ENCODE measurements around the gene HRH3.

Gene HRH3

DNA sequence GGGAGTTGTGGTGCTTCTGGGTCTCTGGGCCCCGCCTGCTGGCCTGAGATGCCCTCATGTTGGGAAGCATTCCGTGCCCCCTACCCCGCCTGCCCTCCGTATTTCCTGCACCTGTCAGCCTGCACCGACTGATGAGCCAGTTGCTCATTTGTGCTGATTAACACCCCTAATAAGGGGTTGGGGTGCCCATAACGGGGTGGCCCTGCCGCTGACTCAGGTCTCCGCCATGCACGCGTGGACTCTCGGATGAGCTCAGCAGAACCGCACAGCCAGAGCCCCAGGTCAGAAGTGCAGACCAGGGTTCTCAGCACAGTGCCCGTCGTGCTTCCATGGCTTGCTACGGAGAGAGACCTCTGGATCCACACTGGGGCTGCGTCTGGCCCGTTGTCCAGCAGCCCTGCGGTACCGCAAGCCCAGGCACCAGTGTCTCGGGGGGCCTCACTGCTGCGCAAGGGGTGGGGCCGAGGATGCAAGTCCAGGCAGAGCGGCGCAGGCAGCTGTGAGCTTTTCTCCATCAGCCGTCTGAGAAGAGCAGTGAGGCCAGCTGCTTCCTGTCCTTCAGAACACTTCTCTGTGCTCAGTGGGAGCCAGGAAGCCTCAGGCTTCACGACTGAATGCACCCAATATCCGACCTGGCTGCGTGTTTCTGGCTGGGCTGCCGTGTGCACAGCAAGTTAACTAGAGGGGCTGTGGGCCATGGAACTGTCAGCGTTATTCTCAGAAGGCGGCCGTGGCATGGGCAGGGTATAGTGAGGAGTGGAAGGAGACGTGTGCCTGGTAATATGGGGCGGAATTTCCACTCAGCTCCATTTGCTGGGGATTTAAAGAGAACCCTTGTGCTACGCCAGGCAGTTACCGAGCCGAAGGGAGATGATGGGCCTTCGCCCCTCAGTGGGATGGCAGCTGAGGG is 18.6 kb downstream of the HRH3 start:
- DNase-seq, result no peak

DNA sequence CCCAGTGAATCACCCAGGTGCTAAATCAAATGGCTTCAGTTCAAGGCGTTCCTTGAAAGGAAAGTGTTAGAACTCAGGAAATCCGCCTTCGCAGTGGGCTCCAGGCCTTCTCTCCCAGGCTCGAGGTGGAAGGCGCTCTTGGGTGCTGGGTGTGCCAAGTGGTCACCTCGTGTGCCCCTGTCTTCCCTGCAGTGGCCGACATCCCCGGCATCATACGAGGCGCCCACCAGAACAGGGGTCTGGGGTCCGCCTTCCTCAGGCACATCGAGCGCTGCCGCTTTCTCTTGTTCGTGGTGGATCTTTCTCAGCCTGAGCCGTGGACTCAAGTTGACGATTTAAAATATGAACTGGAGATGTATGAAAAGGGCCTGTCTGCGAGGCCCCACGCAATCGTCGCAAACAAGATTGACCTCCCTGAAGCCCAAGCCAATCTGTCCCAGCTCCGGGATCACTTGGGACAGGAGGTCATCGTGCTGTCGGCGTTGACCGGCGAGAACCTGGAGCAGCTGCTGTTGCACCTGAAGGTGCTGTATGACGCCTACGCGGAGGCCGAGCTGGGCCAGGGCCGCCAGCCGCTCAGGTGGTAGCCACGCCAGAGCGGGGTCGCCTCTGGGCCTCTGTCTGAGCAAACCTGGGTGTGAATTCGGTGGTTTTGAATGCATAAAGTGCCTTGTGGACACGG is 19.4 kb downstream of the HRH3 start:
- no peak for DNase-seq

DNA sequence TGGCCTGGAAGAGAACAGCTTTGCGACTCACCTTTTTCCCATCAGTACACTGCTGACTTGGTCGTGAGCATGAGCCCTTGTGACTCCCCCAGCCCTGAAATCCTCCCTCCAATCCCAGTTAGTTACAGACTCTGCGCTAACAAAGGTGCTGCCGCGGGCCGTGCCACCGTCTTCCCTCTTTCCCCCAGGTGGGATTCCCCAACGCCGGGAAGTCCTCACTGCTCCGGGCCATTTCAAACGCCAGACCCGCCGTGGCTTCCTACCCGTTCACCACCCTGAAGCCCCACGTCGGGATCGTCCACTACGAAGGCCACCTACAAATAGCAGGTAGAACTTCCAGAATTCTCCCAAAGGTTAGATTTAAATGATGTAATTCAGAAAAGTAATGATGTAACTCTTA is 21.1 kb downstream of the HRH3 start:
- no peak for DNase-seq

DNA sequence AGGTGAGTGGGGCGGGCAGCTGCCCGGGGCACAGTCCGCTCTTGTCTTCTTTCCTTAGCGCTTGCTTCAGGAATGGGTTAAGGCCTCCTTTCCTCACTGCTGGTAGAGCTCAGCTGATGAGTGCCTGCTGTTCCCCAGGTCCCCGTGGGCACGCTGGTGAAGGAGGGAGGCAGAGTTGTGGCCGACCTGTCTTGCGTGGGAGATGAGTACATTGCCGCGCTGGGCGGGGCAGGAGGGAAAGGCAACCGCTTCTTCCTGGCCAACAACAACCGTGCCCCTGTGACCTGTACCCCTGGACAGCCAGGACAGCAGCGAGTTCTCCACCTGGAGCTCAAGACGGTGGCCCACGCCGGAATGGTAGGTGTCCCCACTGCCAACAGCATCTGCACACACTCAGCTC is 21.6 kb downstream of the HRH3 start:
- DNase-seq, result no peak

DNA sequence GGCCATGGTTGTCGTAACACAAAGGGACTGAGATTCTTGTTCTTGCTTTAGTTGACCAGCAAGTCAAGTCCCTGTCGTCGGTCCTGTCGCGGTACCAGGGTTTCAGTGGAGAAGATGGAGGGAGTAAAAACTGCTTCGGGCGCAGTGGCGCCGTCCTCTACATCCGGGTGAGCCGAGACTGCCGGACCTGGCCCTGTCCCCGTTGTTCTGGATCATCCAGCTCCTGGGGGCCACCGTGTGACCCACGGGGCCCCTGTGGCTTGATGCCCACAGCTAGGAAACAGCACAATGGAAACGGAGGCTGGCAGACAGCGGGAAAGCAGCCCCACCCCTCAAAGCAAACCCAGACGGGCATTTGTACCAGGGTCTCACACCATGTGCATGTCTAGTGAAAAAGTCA is 22.3 kb downstream of the HRH3 start:
- DNase-seq, result no peak

DNA sequence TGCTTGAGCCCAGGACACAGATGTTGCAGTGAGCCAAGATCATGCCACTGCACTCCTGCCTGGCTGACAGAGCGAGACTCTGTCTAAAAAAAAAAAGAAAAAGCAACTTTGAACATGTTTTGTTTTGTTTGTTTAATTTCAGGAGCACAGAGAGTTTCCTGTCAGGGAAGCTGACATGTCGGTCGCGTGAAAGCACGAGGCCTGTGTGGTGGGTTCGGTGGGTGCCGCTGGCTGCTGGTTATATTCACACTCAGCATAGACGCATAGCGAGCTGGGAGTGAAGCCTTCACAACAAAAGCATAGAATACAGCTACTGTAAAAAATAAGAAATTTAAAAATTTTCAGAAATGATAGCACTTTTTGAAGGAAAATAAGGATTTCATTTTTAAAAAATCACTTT is 22.8 kb downstream of the HRH3 start:
- no peak for DNase-seq

DNA sequence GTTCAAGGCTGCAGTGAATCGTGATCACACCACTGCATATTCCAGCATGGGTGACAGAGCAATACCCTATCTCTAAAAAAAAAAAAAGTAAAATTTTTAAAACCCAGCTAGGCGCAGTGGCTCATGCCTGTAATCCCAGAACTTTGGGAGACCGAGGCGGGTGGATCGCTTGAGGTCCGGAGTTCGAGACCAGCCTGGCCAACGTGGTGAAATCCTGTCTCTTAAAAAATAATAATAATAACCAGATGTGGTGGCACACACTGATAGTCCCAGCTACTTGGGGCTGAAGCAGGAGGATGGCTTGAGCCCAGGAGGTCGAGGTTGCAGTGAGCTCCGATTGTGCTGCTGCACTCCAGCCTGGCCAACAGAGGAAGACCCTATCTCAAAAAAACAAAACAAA is 23.8 kb downstream of the HRH3 start:
- no peak for DNase-seq

DNA sequence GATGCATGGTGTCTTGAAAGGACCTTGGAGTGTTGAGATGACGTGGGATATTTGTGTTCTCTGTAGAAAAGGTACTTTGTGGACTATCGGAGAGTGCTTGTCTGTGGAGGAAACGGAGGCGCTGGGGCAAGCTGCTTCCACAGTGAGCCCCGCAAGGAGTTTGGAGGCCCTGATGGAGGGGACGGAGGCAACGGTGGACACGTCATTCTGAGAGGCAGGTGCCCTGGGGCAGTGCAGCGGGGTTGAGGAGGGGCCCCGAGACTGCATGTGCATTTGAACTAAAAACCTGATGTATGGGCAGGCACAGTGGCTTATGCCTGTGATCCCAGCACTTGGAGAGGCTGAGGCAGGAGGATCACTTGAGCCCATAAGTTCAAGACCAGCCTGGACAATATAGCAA is 24.3 kb downstream of the HRH3 start:
- DNase-seq, result no peak

DNA sequence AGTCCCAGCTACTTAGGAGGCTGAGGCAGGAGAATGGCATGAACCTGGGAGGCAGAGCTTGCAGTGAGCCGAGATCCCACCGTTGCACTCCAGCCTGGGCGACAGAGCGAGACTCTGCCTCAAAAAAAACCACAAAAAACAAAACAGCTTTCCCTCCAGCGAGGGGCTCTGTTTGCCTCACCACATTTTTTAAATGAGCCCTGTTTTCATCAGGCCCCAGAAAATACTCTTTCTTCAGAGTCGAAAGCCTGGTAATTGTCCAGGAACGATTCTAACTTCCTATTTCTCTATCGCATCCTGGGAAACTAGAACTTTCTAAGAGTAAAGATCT is 25.0 kb downstream of the HRH3 start:
- no peak for DNase-seq

DNA sequence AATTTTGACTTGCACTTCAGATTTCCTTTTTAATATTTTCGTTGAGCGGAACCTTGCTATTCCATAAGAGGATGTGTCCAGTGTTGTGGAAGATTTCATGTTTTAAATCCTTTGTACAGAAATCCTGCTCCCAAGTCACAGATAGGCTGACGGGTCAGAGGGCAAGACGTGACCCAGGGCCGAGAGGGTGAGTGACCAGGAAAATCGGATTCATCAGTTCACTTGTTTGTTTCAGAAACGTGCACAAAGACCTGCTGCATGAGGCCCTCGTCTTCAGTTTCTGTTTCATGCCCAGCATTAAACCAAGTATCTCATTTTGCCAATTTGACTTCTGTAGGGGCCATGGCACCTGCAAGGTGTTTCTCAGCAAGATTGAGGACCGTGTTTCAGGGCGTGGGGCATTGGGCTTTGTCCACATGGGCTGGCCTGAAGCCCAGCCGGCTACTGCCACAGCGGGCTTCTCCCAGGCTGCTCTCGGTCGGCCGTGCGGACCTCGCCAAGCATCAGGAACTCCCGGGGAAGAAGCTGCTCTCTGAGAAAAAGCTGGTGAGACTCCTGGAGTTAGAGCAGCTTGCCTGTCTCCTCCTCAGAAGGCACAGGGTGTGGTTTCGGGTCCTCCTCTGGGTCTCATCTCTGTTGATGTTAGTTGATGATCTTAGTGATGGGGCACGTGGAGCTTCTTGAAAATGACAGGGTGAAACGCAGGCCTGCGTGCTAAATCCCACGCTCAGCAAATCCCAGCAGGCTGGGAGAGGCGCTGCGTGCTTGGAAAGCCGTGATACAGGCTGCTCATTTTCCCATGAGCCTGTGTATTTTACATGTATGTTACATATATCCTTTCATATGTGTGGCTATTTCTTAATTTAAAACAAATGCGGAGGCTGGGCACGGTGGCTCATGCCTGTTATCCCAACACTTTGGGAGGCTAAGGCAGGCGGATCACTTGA is 26.7 kb downstream of the HRH3 start:
- DNase-seq, result no peak

DNA sequence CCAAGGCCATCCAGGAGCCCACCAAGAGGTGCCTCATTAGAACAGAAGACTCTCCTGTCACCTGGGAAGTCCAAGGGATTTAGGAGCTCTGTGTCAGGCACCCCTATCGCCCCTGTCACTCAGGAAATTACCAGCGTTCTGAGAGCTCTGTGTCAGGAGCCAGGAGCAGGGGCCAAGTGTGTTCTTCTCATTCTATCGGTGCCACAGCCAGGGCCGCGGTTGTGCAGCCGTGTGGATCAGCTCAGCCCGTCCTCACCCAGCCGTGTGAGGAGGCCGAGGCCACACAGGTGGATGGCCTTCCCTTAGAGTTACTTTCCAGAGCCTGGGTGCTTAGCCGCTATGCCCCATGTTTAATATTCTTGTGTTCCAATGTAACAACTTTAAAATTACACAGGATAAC is 27.4 kb downstream of the HRH3 start:
- DNase-seq, result no peak

DNA sequence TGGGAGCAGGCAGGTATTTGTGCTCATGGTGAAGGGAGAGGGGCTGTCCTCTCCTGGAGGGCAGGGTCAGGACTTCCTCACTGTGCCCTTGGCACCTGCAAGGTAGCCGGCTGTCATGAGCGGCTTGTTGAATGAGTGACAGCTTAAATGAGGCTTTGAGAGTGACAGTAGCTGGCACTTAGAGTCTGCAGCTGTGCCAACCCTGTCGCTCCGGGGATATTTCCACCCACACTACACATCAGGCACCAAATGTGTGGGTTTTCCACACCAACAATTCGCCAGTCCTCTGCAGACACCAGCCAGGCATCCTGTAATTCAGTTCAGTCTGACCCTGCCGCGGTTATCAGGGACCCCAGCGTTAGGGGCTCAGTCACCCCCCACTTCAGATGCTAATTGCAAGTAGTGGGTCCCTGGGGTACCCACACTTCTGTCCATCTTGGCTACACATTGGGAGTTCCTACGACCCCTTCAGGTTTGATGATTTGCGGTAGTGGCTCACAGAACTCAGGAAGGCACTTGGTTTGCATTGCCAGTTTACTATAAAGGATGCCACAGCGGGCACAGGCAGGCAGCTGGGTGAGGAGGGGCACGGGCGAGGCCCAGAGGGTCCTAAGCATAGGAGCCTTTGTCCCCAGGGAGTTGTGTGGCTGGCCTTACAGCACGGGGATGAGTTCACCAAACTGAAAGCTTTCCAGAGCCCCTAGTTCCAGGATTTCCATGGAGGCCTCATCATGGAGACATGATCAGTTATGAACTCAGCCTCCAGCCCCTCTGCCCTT is 28.1 kb downstream of the HRH3 start:
- DNase-seq, result no peak

DNA sequence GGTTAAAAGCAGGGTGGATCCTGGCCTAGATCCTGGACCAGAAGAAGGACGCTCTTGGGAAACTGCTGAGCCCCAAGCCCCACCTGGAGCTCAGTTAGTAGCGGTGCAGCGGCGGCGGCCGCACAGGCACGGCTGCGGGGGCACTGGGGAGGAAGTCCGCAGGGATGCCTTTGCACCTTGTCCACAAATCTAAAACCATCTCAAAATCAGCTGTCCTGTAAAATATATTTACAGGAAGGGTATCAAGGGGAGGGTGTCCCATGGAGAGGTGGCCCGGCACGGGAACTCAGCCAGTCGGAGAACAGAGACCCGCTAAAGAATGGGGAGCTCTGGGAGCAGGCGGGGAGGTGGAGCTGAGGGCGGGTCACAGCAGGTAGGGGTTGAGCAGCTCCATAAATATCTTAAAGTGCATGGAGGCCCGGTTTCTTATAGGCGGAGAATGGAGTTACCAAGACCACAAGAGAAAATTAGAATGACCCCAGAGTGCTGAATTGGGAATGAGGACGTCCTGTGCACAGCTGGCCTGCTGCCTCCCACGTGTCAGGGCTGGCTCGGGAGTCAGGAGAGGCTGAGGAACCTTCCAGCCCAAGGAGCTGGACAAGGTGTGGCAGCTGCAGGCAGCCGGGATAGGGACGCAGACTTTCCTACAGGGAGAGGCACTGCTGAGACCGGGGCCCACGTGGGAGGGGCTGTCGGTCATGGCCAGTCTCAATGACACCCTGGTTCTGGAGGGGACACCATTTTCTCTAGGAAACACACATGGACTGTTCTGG is 29.3 kb downstream of the HRH3 start:
- no peak for DNase-seq

DNA sequence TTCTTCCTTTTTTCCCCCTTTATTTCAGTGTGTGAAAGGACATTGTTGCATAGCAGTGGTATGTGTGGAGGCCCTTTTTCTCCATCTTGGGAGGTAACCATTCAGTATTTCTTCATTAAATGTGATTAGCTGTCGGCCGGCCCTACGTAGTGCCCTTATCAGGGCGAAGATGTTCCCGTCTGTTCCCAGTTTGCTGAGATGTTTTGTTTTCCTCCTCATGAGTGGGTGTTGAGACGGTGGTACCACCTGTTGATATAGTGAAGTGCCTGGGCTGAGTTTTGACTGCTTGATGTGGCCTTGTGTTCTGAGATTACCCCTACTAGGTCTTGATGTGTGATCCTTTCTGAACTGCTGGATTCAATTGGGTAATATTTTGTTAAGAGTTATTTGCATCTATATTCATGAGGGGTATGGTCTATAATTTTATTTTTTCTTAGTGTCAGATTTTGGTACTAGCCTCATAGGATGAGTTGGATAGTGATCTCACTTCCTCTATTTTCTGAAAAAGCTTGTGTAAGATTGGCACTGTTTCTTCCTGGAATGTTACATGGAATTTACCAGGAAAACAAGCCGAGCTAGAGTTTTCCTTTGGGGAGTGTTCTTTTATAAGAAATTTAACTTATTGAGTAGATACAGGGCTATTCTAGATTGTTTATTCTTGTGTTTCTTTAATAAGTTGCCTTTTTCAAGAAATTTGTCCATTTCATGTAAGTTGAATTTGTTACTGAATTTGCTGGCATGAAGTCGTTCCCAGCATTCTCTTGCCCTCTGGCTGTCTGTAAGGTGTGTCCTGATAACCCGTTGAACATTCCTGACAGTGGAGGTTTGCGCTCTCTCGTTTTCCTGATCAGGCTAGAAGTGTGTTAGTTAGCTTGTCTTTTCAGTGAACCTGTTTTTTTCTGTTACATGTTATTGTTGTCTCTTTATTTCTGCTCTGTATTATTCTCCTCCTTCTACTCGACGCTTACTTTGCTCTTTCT is 32.9 kb downstream of the HRH3 start:
- no peak for DNase-seq

DNA sequence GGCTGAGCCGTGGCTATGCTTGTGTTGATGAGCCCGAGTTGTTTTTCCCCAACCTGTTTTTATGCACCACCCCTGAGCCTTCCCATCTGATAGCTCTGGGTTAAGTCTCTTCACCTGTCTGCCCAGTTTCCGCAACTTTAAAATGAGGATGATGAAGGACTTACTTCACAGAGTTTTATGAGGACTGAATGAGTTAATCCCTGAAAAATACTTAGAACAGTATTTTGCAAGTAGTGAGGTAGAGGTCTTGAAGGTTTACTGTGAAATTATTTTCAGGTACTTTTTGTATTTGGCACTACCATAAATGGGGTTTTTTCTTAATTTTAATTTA is 34.0 kb downstream of the HRH3 start:
- DNase-seq, result no peak

DNA sequence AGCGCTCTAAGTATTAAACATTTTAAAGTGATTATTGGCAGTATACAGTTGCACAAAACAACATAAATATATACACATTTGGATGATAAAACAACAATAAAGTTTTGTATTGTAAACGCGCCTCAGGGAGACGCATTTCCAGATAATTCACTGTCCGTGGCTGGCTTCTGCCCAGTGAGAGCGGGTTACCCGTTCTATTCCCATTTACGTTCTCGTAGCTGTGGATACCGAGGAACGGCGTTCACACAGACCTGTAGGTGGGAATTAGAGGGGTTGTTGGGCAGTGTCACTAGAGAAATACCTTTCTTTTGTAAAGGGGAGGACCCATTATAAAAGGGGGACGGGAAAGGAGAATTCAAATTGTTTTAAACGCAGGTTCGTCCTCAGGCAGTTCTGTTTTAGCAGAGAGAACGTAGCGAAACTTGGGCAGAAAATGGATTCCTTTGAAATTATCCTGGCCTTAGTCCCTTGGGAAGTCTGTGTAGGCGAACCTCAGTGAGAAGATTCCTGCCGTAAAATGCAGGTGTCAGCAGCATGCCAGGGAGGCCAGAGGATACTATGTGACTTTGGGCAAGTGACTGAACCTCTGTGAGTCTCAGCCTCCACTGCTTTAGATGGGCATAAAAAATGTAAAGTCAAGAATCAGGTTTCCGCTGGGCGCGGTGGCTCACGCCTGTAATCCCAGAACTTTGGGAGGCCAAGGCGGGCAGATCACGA is 36.5 kb downstream of the HRH3 start:
- DNase-seq, result peak in 1 of 51 donors; percentile 6

DNA sequence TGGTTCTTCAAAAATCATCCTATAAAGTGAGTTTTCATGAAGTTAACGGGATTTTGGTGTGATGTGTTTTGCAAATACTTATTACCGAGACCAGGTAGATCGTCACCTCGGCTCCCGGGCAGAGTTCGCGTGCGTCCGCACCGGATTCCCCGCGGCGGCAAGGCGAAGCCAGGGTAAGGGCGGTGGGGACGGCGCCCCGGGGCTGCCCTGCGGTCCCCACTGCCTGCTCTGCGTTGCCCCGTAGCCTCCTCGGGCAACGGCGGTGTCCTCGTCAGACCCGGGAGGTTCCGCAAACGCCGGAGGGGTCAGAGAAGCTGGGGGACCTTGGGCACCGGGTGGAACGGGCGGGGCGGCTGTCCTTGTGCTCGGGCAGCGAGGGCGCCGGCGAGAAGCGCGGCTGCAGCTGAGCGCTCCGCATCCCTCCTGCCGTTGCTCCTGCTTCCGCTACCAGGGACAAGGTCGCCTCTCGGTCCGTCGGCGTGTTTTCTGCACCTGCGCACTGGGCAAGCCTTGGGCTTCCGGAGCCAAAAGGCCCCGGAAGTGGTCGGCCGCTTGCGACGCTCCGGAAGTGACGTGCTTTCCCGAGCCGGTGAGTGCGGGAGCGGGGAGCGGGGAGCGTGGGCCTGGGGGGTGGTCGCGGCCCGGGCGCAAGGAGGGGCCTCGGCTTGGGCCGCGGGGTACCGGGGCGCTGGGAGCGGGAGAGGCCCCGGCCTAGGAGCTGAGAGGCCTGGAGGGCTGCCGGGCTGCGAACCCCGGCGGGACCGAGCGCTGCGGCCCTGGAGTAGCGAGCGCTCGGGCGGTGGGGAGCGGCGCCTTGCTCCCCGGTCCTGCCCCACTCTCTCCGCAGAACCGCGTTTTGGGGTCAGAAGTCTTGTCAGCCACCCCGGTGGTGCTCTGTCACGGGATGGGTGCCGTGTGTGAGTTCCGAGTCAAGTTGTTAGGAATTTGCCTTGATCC is 37.3 kb downstream of the HRH3 start, which contains the start of gene MTG2:
TSS of gene MTG2 (plus strand) at position 560 of the 957 bp plus-strand sequence. CDS start 10,393 bp downstream, outside the sequence.
- peak; percentile 61 to 97 (median 88) for DNase-seq
